ENCODE results near the gene ERAL1. TPM values are rescaled to one million over a fixed set of nuclear protein-coding genes. Genes with fewer than 3 reads are reported as not detected.
A peak's percentile ranks its signal among the peaks of the same experiment; 100 is the strongest.

ERAL1 gene
- total RNA-seq, 1 donor from 2014 or later = 31.8 TPM

DNA sequence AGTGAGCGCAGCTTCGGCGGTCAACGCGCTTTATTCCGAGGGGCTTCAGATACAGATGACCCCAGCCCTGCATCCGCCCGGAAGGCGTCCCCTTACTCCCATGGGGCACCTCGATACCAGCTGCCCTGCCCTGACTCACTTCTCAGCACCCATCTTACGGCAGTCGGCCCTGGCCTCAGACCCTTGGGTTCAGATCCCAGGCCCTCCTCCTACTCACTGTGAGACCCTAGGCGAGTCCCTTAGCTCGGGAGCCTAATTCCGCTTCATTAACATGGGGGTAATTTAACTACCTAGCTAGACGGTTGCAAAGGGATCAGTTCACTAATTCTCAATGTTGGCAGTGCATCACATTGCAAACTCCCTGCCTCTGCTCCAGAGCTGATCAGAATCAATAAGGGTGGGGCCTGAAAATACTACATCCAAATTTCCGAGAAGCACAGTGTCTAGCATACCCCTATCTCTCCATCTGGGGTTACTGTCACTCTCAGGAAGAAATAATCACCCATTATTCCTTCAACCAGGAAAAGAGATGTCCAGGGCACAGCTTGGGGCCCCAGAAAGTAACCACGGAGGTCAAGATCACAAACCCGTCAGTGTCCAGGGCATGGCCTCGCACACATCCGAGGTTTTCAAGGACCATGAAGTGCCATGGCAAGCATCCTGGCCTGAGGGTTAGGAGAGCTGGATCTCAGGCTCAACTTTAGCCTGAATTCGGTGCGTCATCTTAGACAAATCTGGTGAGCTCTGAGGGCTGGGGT lies 43.1 kb downstream of the ERAL1 start:
- DNase-seq (ENCODE audit: low spot score) = no peak
- H3K4me3 Mint-ChIP-seq (ENCODE audit: unreplicated experiment) = peak overlapping the region; percentile 85
- TF ChIP-seq, protein P1, sequence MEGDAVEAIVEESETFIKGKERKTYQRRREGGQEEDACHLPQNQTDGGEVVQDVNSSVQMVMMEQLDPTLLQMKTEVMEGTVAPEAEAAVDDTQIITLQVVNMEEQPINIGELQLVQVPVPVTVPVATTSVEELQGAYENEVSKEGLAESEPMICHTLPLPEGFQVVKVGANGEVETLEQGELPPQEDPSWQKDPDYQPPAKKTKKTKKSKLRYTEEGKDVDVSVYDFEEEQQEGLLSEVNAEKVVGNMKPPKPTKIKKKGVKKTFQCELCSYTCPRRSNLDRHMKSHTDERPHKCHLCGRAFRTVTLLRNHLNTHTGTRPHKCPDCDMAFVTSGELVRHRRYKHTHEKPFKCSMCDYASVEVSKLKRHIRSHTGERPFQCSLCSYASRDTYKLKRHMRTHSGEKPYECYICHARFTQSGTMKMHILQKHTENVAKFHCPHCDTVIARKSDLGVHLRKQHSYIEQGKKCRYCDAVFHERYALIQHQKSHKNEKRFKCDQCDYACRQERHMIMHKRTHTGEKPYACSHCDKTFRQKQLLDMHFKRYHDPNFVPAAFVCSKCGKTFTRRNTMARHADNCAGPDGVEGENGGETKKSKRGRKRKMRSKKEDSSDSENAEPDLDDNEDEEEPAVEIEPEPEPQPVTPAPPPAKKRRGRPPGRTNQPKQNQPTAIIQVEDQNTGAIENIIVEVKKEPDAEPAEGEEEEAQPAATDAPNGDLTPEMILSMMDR (IDR thresholded peaks at IDR 0.05) = no peak
- no peaks in the 10 kb centered on the region for H3K27me3 Mint-ChIP-seq (ENCODE audit: low read depth)
- peaks cover 40% of the 10 kb centered on the region for H3K4me1 Mint-ChIP-seq (ENCODE audit: low read depth)
- no peaks in the 10 kb centered on the region for H3K36me3 Mint-ChIP-seq (ENCODE audit: low read depth)
- peak overlapping the region; percentile 63 for H3K27ac Mint-ChIP-seq (ENCODE audit: unreplicated experiment)
- no peaks in the 10 kb centered on the region for H3K9me3 Mint-ChIP-seq (ENCODE audit: low read depth)

DNA sequence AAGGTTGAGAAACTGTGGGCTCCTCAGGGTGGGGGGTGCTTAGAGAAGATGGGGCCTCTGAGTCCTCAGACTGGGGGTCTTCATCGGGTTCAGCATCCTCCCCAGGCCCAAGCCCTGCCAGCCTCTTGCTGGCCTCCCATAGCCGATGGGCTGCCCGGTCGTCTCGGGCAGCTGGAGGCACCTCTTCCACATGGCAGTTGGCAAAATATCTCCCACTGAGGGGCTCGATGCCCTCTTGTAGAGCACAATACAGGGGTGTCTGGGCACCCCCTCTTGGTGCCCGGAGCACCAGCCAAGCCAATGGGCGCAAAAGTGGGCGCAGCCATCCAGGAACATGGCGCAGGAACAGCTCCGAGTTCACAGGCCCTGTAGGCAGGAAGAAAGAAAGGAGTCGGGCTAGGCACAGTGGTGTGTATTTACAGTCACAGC lies 43.7 kb downstream of the ERAL1 start:
- TF ChIP-seq, protein P1 (IDR thresholded peaks at IDR 0.05) = no peak
- H3K27me3 Mint-ChIP-seq (ENCODE audit: low read depth) = no peaks in the 10 kb centered on the region
- no peak overlapping the region for H3K4me3 Mint-ChIP-seq (ENCODE audit: unreplicated experiment)
- H3K36me3 Mint-ChIP-seq (ENCODE audit: low read depth) = no peaks in the 10 kb centered on the region
- DNase-seq (ENCODE audit: low spot score) = no peak
- H3K9me3 Mint-ChIP-seq (ENCODE audit: low read depth) = no peaks in the 10 kb centered on the region
- peaks cover 37% of the 10 kb centered on the region for H3K4me1 Mint-ChIP-seq (ENCODE audit: low read depth)
- no peak overlapping the region for H3K27ac Mint-ChIP-seq (ENCODE audit: unreplicated experiment)

DNA sequence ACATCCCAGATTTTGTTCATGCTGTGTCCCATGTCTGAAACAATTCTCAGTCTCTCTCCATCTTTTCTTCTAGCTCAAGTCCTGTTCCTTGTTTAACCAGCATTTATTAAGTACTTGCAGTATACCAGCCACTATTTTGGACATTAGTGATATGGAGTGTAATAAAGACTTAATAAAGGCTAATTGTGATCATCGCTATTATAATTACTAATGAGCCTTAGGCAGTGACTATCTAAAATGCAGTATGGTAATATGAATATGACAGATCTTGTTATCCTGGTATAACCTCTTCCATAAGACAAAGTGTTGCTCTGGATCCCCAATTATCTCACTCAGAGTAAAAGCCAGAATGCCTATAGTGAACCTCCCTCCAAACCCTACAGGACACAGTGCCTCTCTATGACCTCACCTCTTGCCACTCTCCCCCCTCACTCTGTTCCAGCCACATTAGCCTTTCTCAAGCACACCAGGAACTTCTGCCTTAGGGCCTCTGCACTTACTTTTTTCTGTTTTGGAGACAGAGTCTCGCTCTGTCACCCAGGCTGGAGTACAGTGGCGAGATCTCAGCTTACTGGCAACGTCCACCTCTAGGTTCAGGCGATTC lies 44.5 kb downstream of the ERAL1 start:
- Mint-ChIP-seq H3K27me3 (ENCODE audit: low read depth) (no peaks in the 10 kb centered on the region), H3K4me3 (ENCODE audit: unreplicated experiment) (no peak overlapping the region), H3K9me3 (ENCODE audit: low read depth) (no peaks in the 10 kb centered on the region), H3K27ac (ENCODE audit: unreplicated experiment) (no peak overlapping the region), H3K4me1 (ENCODE audit: low read depth) (peaks cover 33% of the 10 kb centered on the region), H3K36me3 (ENCODE audit: low read depth) (no peaks in the 10 kb centered on the region)
- DNase-seq (ENCODE audit: low spot score) = no peak
- TF ChIP-seq, protein P1 (IDR thresholded peaks at IDR 0.05) = no peak

DNA sequence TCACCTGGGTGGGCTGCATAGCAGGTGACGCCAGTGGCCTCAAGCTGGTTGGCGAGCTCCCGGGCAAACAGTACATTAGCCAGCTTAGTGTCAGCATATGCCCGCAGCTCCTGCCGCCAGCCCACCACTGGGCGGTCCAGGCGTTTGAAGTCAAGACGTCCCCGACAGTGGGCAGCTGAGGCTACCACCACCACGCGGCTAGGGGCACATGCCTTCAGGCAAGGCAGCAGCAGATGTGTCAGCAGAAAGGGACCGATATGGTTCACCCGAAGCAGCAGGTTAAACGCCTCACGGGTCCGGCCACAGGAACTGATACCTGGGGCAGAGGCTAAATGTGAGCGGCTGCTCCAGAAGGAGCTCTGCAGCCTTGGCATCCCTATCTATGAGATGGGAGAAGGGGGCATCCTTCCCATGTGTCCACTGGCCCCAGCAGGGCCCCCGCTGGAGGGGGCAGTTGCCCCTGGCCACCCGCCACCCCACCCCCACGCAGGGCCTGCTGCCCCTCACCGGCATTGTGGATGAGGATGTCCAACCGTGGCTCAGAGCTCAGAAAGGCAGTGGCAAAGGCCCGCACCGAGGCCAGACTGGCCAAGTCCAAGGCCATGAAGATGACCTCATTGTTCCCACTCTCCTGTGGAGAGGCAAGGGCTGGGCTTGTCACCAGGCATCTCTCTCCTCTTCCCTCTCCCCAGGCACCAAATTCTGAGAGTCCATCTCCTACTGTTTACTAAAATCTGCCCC lies 46.3 kb downstream of the ERAL1 start:
- DNase-seq (ENCODE audit: low spot score) = no peak
- no peaks in the 10 kb centered on the region for H3K27me3 Mint-ChIP-seq (ENCODE audit: low read depth)
- H3K4me1 Mint-ChIP-seq (ENCODE audit: low read depth) = peaks cover 26% of the 10 kb centered on the region
- H3K36me3 Mint-ChIP-seq (ENCODE audit: low read depth) = no peaks in the 10 kb centered on the region
- H3K9me3 Mint-ChIP-seq (ENCODE audit: low read depth) = no peaks in the 10 kb centered on the region
- H3K4me3 Mint-ChIP-seq (ENCODE audit: unreplicated experiment) = no peak overlapping the region
- H3K27ac Mint-ChIP-seq (ENCODE audit: unreplicated experiment) = no peak overlapping the region
- TF ChIP-seq, protein P1 (IDR thresholded peaks at IDR 0.05) = no peak

Data from chondrocyte (in vitro differentiated cells).